HepG2 (cell line): Measurements from ENCODE around the gene MRPS14. TPM values are rescaled to one million over a fixed set of nuclear protein-coding genes. Genes with fewer than 3 reads are reported as not detected.

ENCODE experiments used
- ATF1 ChIP-seq: IDR thresholded peaks from 2 replicates; pipeline ENCODE4 v1.6.1; 2016; ENCODE audit warnings: mild to moderate bottlenecking, control low read depth
- CENPT ChIP-seq: sonication (generic); formaldehyde crosslinking; IDR thresholded peaks from 2 replicates; pipeline ENCODE4 v1.8.0; 2022; ENCODE audit warnings: low read depth, mild to moderate bottlenecking, moderate library complexity, missing genetic modification reagents
- EP300 ChIP-seq, 3 experiments: sonication (generic) in 1 of 3; formaldehyde crosslinking in 1 of 3; IDR thresholded peaks; 2 replicates each; pipeline versions ENCODE4 v1.5.1 to v1.6.1; 2011 to 2020; ENCODE audit warnings: low read depth in 2 of 3, low read length in 2 of 3, borderline replicate concordance in 1 of 3, improper control_type of control experiment in 1 of 3, mild to moderate bottlenecking in 1 of 3, missing genetic modification reagents in 1 of 3, moderate library complexity in 1 of 3
- GATA4 ChIP-seq: sonication (generic); IDR thresholded peaks from 2 replicates; pipeline ENCODE4 v1.6.1; 2016; ENCODE audit warnings: antibody characterized with exemption, low read depth, borderline replicate concordance
- HOXA5 ChIP-seq: sonication (generic); formaldehyde crosslinking; IDR thresholded peaks from 2 replicates; pipeline ENCODE4 v1.4.0; 2020; ENCODE audit warnings: missing genetic modification reagents
- NAIF1 ChIP-seq: sonication (generic); formaldehyde crosslinking; IDR thresholded peaks from 2 replicates; pipeline ENCODE4 v1.5.0; 2020; ENCODE audit warnings: mild to moderate bottlenecking, missing genetic modification reagents, borderline replicate concordance
- NCOA1 ChIP-seq: sonication (generic); formaldehyde crosslinking; IDR thresholded peaks from 2 replicates; pipeline ENCODE4 v1.9.0; 2021; ENCODE audit warnings: missing genetic modification reagents
- POLR2AphosphoS5 ChIP-seq: IDR thresholded peaks from 2 replicates; pipeline ENCODE4 v1.6.1; 2012; ENCODE audit warnings: low read depth, low read length
- PRPF4 ChIP-seq: fragments of 200-400 bp; formaldehyde crosslinking; IDR thresholded peaks from 2 replicates; pipeline ENCODE4 v1.6.1; 2016; ENCODE audit warnings: low read length, low read depth; ENCODE audit not compliant: poor library complexity, severe bottlenecking
- SMARCE1 ChIP-seq: fragments of 450-650 bp; IDR thresholded peaks from 2 replicates; pipeline ENCODE4 v1.6.1; 2017; ENCODE audit warnings: borderline replicate concordance
- ZC3H13 ChIP-seq: sonication (generic); formaldehyde crosslinking; IDR thresholded peaks from 2 replicates; pipeline ENCODE4 v1.8.1; 2023; ENCODE audit warnings: mild to moderate bottlenecking, missing genetic modification reagents, moderate library complexity
- ZNF350 ChIP-seq: sonication (generic); formaldehyde crosslinking; IDR thresholded peaks from 2 replicates; pipeline ENCODE4 v1.4.0; 2020; ENCODE audit warnings: mild to moderate bottlenecking, low read depth, missing genetic modification reagents, borderline replicate concordance
- ZNF564 ChIP-seq: sonication (generic); formaldehyde crosslinking; IDR thresholded peaks from 2 replicates; pipeline ENCODE4 v1.8.1; 2023; ENCODE audit warnings: mild to moderate bottlenecking, missing genetic modification reagents
- ZNF746 ChIP-seq: sonication (generic); formaldehyde crosslinking; IDR thresholded peaks from 2 replicates; pipeline ENCODE4 v1.8.0; 2022; ENCODE audit warnings: mild to moderate bottlenecking, missing genetic modification reagents
- ZZZ3 ChIP-seq: sonication (generic); formaldehyde crosslinking; IDR thresholded peaks from 2 replicates; pipeline ENCODE4 v1.4.0; 2020; ENCODE audit warnings: missing genetic modification reagents, mild to moderate bottlenecking, borderline replicate concordance
- polyA plus RNA-seq, 8 experiments: library from polyadenylated mRNA; depleted of rRNA in 3 of 8; stranded (reverse) in 7 of 8; unstranded in 1 of 8; fragments of >200 nt; fragmentation: Illumina TruSeq in 4 of 8; extraction: Trizol in 4 of 8; gene quantifications; 2 replicates each; pipeline versions ENCODE4 v1.2.1 to v1.2.3, GENCODE V29; 2011 to 2016; ENCODE audit warnings: low read depth in 4 of 8, missing spikeins in 1 of 8, mixed read lengths in 1 of 8; ENCODE audit not compliant: insufficient read depth in 1 of 8
- total RNA-seq, 5 experiments: library from RNA; depleted of rRNA; stranded (reverse); fragments of >200 nt; fragmentation: Illumina TruSeq; extraction: Trizol; gene quantifications; 2 replicates each; pipeline ENCODE4 v1.2.3, GENCODE V29; 2016; ENCODE audit warnings: low read depth in 1 of 5
- TF ChIP-seq, protein P1 (sequence below): sonication (generic); formaldehyde crosslinking; IDR thresholded peaks from 2 replicates; pipeline ENCODE4 v1.5.1; 2020; ENCODE audit warnings: missing genetic modification reagents, mild to moderate bottlenecking, borderline replicate concordance
- TF ChIP-seq, protein P2 (sequence below): sonication (generic); formaldehyde crosslinking; conservative IDR thresholded peaks from 2 replicates; pipeline ENCODE4 v1.8.0; 2022; ENCODE audit warnings: missing genetic modification reagents
- TF ChIP-seq, protein P3 (sequence below): sonication (generic); formaldehyde crosslinking; IDR thresholded peaks from 2 replicates; pipeline ENCODE4 v1.4.0; 2020; ENCODE audit warnings: low read depth, mild to moderate bottlenecking, missing genetic modification reagents
- TF ChIP-seq, protein P4 (sequence below): sonication (generic); formaldehyde crosslinking; IDR thresholded peaks from 2 replicates; pipeline ENCODE4 v1.8.1; 2023; ENCODE audit warnings: missing genetic modification reagents, mild to moderate bottlenecking, borderline replicate concordance
- TF ChIP-seq, protein P5 (sequence below): sonication (generic); formaldehyde crosslinking; IDR thresholded peaks from 2 replicates; pipeline ENCODE4 v1.4.0; 2020; ENCODE audit warnings: missing genetic modification reagents, borderline replicate concordance

The MRPS14 gene
- total and polyA plus RNA-seq, 2 of the 13 experiments (the other 11 are each of a cell fraction or from before 2014, with no cell fraction given) = 36.6 to 43.2 TPM

DNA sequence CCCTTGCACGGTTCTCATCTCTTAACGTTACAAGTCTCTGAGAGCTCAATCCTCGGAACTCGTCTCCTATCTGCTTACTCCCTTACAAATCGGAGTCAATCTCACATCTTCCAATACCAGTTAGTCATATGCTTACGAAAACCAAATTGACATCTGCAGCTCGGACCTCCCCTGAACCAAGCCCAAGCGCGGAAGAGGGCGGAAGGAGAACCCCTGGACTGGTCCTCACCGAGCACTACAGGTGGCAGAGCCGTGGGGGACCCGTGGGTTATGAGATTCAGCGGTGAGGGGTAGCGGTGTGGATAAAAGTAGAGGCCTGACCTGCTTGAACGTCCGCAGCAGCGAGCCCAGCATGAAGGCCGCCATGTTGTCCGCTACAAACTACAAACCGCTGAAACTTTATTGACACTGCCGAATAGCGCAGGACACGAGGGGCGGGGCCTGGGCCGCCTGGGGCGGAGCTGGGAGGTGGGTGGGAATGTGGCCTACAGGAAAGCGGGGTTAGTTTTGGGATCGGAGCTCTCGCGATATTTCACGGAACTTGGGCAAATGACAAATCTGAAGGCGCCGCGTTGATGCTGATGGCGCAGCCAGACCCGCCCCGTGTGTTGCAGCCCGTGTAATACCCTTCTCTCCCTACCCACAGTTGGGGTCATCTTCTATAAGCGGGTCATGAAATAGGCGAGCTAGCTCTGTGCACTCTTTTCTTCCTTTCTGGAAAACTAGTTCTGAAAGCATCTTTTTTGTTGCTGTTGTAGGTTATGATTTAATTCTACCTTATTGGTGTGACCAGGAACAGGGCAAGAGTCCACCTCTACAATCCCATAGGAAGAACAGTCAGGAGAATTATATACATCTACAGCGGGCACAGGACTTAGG, at the start of gene MRPS14 (continued):
- TF ChIP-seq, protein P1, sequence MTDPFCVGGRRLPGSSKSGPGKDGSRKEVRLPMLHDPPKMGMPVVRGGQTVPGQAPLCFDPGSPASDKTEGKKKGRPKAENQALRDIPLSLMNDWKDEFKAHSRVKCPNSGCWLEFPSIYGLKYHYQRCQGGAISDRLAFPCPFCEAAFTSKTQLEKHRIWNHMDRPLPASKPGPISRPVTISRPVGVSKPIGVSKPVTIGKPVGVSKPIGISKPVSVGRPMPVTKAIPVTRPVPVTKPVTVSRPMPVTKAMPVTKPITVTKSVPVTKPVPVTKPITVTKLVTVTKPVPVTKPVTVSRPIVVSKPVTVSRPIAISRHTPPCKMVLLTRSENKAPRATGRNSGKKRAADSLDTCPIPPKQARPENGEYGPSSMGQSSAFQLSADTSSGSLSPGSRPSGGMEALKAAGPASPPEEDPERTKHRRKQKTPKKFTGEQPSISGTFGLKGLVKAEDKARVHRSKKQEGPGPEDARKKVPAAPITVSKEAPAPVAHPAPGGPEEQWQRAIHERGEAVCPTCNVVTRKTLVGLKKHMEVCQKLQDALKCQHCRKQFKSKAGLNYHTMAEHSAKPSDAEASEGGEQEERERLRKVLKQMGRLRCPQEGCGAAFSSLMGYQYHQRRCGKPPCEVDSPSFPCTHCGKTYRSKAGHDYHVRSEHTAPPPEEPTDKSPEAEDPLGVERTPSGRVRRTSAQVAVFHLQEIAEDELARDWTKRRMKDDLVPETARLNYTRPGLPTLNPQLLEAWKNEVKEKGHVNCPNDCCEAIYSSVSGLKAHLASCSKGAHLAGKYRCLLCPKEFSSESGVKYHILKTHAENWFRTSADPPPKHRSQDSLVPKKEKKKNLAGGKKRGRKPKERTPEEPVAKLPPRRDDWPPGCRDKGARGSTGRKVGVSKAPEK (CRISPR knock-in tag) = no peak
- TF ChIP-seq POLR2AphosphoS5 (peak; percentile 93), ZNF564 (CRISPR knock-in tag) (no peak), ATF1 (peak; percentile 89), SMARCE1 (no peak), NAIF1 (CRISPR knock-in tag) (peak; percentile 40), EP300 (IDR thresholded peaks at IDR 0.05; ENCODE audit: low read depth in 2 of 2, low read length in 2 of 2) (peak in 1 of 2 experiments; percentile 49; a peak in 2 of 4 replicates), EP300 (CRISPR knock-in tag; IDR thresholded peaks at IDR 0.05; ENCODE audit: borderline replicate concordance) (peak; percentile 39; the same call in 1 of the 2 replicates), ZC3H13 (CRISPR knock-in tag) (0 out of 2 replicates have a peak, but pooled peaks have one; percentile 28), ZZZ3 (CRISPR knock-in tag) (no peak; the same call in 1 of the 2 replicates), PRPF4 (peak; percentile 97), GATA4 (no peak), ZNF350 (CRISPR knock-in tag) (peak; percentile 78; the same call in 1 of the 2 replicates), CENPT (no peak), HOXA5 (peak; percentile 84; the same call in 1 of the 2 replicates), NCOA1 (CRISPR knock-in tag) (no peak), ZNF746 (no peak)
- TF ChIP-seq, protein P2, sequence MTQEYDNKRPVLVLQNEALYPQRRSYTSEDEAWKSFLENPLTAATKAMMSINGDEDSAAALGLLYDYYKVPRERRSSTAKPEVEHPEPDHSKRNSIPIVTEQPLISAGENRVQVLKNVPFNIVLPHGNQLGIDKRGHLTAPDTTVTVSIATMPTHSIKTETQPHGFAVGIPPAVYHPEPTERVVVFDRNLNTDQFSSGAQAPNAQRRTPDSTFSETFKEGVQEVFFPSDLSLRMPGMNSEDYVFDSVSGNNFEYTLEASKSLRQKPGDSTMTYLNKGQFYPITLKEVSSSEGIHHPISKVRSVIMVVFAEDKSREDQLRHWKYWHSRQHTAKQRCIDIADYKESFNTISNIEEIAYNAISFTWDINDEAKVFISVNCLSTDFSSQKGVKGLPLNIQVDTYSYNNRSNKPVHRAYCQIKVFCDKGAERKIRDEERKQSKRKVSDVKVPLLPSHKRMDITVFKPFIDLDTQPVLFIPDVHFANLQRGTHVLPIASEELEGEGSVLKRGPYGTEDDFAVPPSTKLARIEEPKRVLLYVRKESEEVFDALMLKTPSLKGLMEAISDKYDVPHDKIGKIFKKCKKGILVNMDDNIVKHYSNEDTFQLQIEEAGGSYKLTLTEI = no peak
- TF ChIP-seq, protein P3, sequence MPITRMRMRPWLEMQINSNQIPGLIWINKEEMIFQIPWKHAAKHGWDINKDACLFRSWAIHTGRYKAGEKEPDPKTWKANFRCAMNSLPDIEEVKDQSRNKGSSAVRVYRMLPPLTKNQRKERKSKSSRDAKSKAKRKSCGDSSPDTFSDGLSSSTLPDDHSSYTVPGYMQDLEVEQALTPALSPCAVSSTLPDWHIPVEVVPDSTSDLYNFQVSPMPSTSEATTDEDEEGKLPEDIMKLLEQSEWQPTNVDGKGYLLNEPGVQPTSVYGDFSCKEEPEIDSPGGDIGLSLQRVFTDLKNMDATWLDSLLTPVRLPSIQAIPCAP = no peak
- TF ChIP-seq, protein P4, sequence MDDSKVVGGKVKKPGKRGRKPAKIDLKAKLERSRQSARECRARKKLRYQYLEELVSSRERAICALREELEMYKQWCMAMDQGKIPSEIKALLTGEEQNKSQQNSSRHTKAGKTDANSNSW = no peak
- TF ChIP-seq, protein P5, sequence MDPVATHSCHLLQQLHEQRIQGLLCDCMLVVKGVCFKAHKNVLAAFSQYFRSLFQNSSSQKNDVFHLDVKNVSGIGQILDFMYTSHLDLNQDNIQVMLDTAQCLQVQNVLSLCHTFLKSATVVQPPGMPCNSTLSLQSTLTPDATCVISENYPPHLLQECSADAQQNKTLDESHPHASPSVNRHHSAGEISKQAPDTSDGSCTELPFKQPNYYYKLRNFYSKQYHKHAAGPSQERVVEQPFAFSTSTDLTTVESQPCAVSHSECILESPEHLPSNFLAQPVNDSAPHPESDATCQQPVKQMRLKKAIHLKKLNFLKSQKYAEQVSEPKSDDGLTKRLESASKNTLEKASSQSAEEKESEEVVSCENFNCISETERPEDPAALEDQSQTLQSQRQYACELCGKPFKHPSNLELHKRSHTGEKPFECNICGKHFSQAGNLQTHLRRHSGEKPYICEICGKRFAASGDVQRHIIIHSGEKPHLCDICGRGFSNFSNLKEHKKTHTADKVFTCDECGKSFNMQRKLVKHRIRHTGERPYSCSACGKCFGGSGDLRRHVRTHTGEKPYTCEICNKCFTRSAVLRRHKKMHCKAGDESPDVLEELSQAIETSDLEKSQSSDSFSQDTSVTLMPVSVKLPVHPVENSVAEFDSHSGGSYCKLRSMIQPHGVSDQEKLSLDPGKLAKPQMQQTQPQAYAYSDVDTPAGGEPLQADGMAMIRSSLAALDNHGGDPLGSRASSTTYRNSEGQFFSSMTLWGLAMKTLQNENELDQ (CRISPR knock-in tag) = no peak
